Measurements from ENCODE around the gene ANO4. TPM values are rescaled to one million over a fixed set of nuclear protein-coding genes. Genes with fewer than 3 reads are reported as not detected.

ANO4 gene
- total and polyA plus RNA-seq, 2 donors, result 1.1 to 3.5 TPM

- no peak overlapping the region for H3K4me3 ChIP-seq (ENCODE audit: low read depth, low read length)
- WGBS, result 75% methylated on average over 6 of the region's 6 CpGs
- DNase-seq (ENCODE audit: extremely low spot score), result no peak
- no peak overlapping the region for H3K27ac ChIP-seq (ENCODE audit: low read depth)
- H3K36me3 ChIP-seq (ENCODE audit: insufficient read depth), result no peaks in the 10 kb centered on the region
- no peaks in the 10 kb centered on the region for H3K4me1 ChIP-seq (ENCODE audit: insufficient read depth)
Observed at GRCh38 chr12:100864366-100864765, 69.8 kb downstream of the ANO4 start.

- H3K27ac ChIP-seq (ENCODE audit: low read depth), result no peak overlapping the region
- H3K4me3 ChIP-seq (ENCODE audit: low read depth, low read length), result no peak overlapping the region
- no peaks in the 10 kb centered on the region for H3K36me3 ChIP-seq (ENCODE audit: insufficient read depth)
- DNase-seq (ENCODE audit: extremely low spot score), result no peak
- WGBS, result 73% methylated on average over 4 of the region's 4 CpGs
- no peaks in the 10 kb centered on the region for H3K4me1 ChIP-seq (ENCODE audit: insufficient read depth)
Observed at GRCh38 chr12:100867639-100868393, 73.2 kb downstream of the ANO4 start.

GRCh38 chr12:100868487-100868886 lies 73.9 kb downstream of the ANO4 start:
- Histone ChIP-seq H3K4me1 (ENCODE audit: insufficient read depth) (no peaks in the 10 kb centered on the region), H3K27ac (ENCODE audit: low read depth) (no peak overlapping the region), H3K36me3 (ENCODE audit: insufficient read depth) (no peaks in the 10 kb centered on the region), H3K4me3 (ENCODE audit: low read depth, low read length) (no peak overlapping the region)
- 89% methylated on average over 1 of the region's 1 CpG for WGBS
- DNase-seq (ENCODE audit: extremely low spot score), result no peak

- DNase-seq (ENCODE audit: extremely low spot score), result no peak
- 56% methylated on average over 1 of the region's 1 CpG for WGBS
- Histone ChIP-seq H3K36me3 (ENCODE audit: insufficient read depth) (no peaks in the 10 kb centered on the region), H3K4me3 (ENCODE audit: low read depth, low read length) (no peak overlapping the region), H3K27ac (ENCODE audit: low read depth) (no peak overlapping the region), H3K4me1 (ENCODE audit: insufficient read depth) (no peaks in the 10 kb centered on the region)
Observed at GRCh38 chr12:100871195-100871734, 76.7 kb downstream of the ANO4 start.

- DNase-seq (ENCODE audit: extremely low spot score), result no peak
- 88% methylated on average over 7 of the region's 7 CpGs for WGBS
- H3K4me1 ChIP-seq (ENCODE audit: insufficient read depth), result no peaks in the 10 kb centered on the region
- no peaks in the 10 kb centered on the region for H3K36me3 ChIP-seq (ENCODE audit: insufficient read depth)
- no peak overlapping the region for H3K27ac ChIP-seq (ENCODE audit: low read depth)
- no peak overlapping the region for H3K4me3 ChIP-seq (ENCODE audit: low read depth, low read length)
Observed at GRCh38 chr12:100875156-100875555, 80.6 kb downstream of the ANO4 start.

GRCh38 chr12:100875771-100876170 lies 81.2 kb downstream of the ANO4 start:
- no peaks in the 10 kb centered on the region for H3K36me3 ChIP-seq (ENCODE audit: insufficient read depth)
- H3K4me3 ChIP-seq (ENCODE audit: low read depth, low read length), result no peak overlapping the region
- H3K4me1 ChIP-seq (ENCODE audit: insufficient read depth), result no peaks in the 10 kb centered on the region
- 95% methylated on average over 2 of the region's 2 CpGs for WGBS
- DNase-seq (ENCODE audit: extremely low spot score), result no peak
- H3K27ac ChIP-seq (ENCODE audit: low read depth), result no peak overlapping the region

GRCh38 chr12:100877776-100878175 lies 83.2 kb downstream of the ANO4 start:
- Histone ChIP-seq H3K27ac (ENCODE audit: low read depth) (no peak overlapping the region), H3K4me1 (ENCODE audit: insufficient read depth) (no peaks in the 10 kb centered on the region), H3K4me3 (ENCODE audit: low read depth, low read length) (no peak overlapping the region), H3K36me3 (ENCODE audit: insufficient read depth) (no peaks in the 10 kb centered on the region)
- no peak for DNase-seq (ENCODE audit: extremely low spot score)
- 52% methylated on average over 2 of the region's 2 CpGs for WGBS

- no peaks in the 10 kb centered on the region for H3K36me3 ChIP-seq (ENCODE audit: insufficient read depth)
- no peaks in the 10 kb centered on the region for H3K4me1 ChIP-seq (ENCODE audit: insufficient read depth)
- DNase-seq (ENCODE audit: extremely low spot score), result no peak
- no peak overlapping the region for H3K4me3 ChIP-seq (ENCODE audit: low read depth, low read length)
- 76% methylated on average over 2 of the region's 2 CpGs for WGBS
- no peak overlapping the region for H3K27ac ChIP-seq (ENCODE audit: low read depth)
Observed at GRCh38 chr12:100895192-100895591, 100.6 kb downstream of the ANO4 start.

- no peak overlapping the region for H3K27ac ChIP-seq (ENCODE audit: low read depth)
- H3K4me3 ChIP-seq (ENCODE audit: low read depth, low read length), result no peak overlapping the region
- DNase-seq (ENCODE audit: extremely low spot score), result no peak
- H3K36me3 ChIP-seq (ENCODE audit: insufficient read depth), result no peaks in the 10 kb centered on the region
- 84% methylated on average over 5 of the region's 5 CpGs for WGBS
- H3K4me1 ChIP-seq (ENCODE audit: insufficient read depth), result no peaks in the 10 kb centered on the region
Observed at GRCh38 chr12:100896192-100896591, 101.6 kb downstream of the ANO4 start.

GRCh38 chr12:100897240-100897639 lies 102.7 kb downstream of the ANO4 start:
- no peaks in the 10 kb centered on the region for H3K4me1 ChIP-seq (ENCODE audit: insufficient read depth)
- WGBS, result 84% methylated on average over 5 of the region's 5 CpGs
- DNase-seq (ENCODE audit: extremely low spot score), result no peak
- H3K27ac ChIP-seq (ENCODE audit: low read depth), result no peak overlapping the region
- no peak overlapping the region for H3K4me3 ChIP-seq (ENCODE audit: low read depth, low read length)
- H3K36me3 ChIP-seq (ENCODE audit: insufficient read depth), result no peaks in the 10 kb centered on the region

GRCh38 chr12:100899301-100899700 lies 104.7 kb downstream of the ANO4 start:
- Histone ChIP-seq H3K27ac (ENCODE audit: low read depth) (no peak overlapping the region), H3K4me1 (ENCODE audit: insufficient read depth) (no peaks in the 10 kb centered on the region), H3K36me3 (ENCODE audit: insufficient read depth) (no peaks in the 10 kb centered on the region), H3K4me3 (ENCODE audit: low read depth, low read length) (no peak overlapping the region)
- DNase-seq (ENCODE audit: extremely low spot score), result no peak
- 37% methylated on average over 3 of the region's 3 CpGs for WGBS

- no peaks in the 10 kb centered on the region for H3K36me3 ChIP-seq (ENCODE audit: insufficient read depth)
- no peak overlapping the region for H3K4me3 ChIP-seq (ENCODE audit: low read depth, low read length)
- DNase-seq (ENCODE audit: extremely low spot score), result no peak
- H3K27ac ChIP-seq (ENCODE audit: low read depth), result no peak overlapping the region
- no peaks in the 10 kb centered on the region for H3K4me1 ChIP-seq (ENCODE audit: insufficient read depth)
- 88% methylated on average over 2 of the region's 2 CpGs for WGBS
Observed at GRCh38 chr12:100900808-100901207, 106.2 kb downstream of the ANO4 start.

GRCh38 chr12:100901266-100901665 lies 106.7 kb downstream of the ANO4 start:
- H3K4me3 ChIP-seq (ENCODE audit: low read depth, low read length), result no peak overlapping the region
- DNase-seq (ENCODE audit: extremely low spot score), result no peak
- H3K36me3 ChIP-seq (ENCODE audit: insufficient read depth), result no peaks in the 10 kb centered on the region
- 90% methylated on average over 1 of the region's 1 CpG for WGBS
- H3K4me1 ChIP-seq (ENCODE audit: insufficient read depth), result no peaks in the 10 kb centered on the region
- H3K27ac ChIP-seq (ENCODE audit: low read depth), result no peak overlapping the region

GRCh38 chr12:100904270-100904669 lies 109.7 kb downstream of the ANO4 start:
- Histone ChIP-seq H3K36me3 (ENCODE audit: insufficient read depth) (no peaks in the 10 kb centered on the region), H3K27ac (ENCODE audit: low read depth) (no peak overlapping the region), H3K4me3 (ENCODE audit: low read depth, low read length) (no peak overlapping the region), H3K4me1 (ENCODE audit: insufficient read depth) (no peaks in the 10 kb centered on the region)
- no peak for DNase-seq (ENCODE audit: extremely low spot score)
- WGBS, result 72% methylated on average over 3 of the region's 3 CpGs

Data from urinary bladder (tissue), 4 donors.